HCT116 (cell line): ENCODE measurements around the gene HYI. TPM values are rescaled to one million over a fixed set of nuclear protein-coding genes. Genes with fewer than 3 reads are reported as not detected.

Experiments
- ATAC-seq: fragments of 200-7000 bp; cut with Tn5 transposase; 2 replicates; pipeline ENCODE4 v1.9.1; 2020; ENCODE audit warnings: mild to moderate bottlenecking, moderate library complexity
- BruUV-seq: library from RNA; stranded (reverse); fragments of 400-500 nt; replicated peaks from 2 replicates; lab custom pipeline; 2021; lab: Mats Ljungman, UMichigan
- CTCF ChIA-PET: fragments of 300-600 bp; sonication (Branson Sonifier 250); formaldehyde crosslinking; loops from one replicate; lab custom pipeline; 2021; ENCODE audit warnings: antibody characterized with exemption; lab: Charles Lee
- POLR2A ChIA-PET: fragments of 300-600, 350-600 bp; sonication (Branson Sonifier 250); formaldehyde crosslinking; loops from one replicate; lab custom pipeline; 2021; ENCODE audit warnings: antibody characterized with exemption; lab: Charles Lee
- RAD21 ChIA-PET, 2 experiments: fragments of 300-600 bp; sonication (Branson Sonifier 250); formaldehyde crosslinking; loops; one replicate each; lab custom pipeline; 2023; ENCODE audit warnings: low total read pairs in 2 of 2; ENCODE audit not compliant: uncharacterized antibody in 2 of 2, unreplicated experiment in 2 of 2, low non-redundant PET in 1 of 2; lab: Charles Lee
- DNase-seq: peaks from one replicate; pipeline ENCODE4 v3.0.0-alpha.2; 2010; ENCODE audit warnings: low read depth, low spot score
- H2AFZ ChIP-seq: fragments of 200-600 bp; shearing (Covaris generic), sonication (generic); 2 replicates; pipeline ENCODE4 v1.6.1; 2017; ENCODE audit warnings: low read depth, mixed run types, mixed read lengths, antibody characterized with exemption, low read length; ENCODE audit not compliant: poor library complexity, severe bottlenecking
- H3K27ac ChIP-seq: 2 replicates; pipeline ENCODE4 v1.5.1; 2012; ENCODE audit warnings: low read depth, low read length
- H3K27me3 ChIP-seq: fragments of 200-600 bp; sonication (generic); 2 replicates; pipeline ENCODE4 v1.6.1; 2016; ENCODE audit warnings: mixed run types, low read length, mixed read lengths; ENCODE audit not compliant: insufficient read depth
- H3K36me3 ChIP-seq, 2 experiments: fragments of 200-500 bp in 1 of 2; fragments of 200-600 bp in 1 of 2; sonication (Bioruptor generic) in 1 of 2; sonication (generic) in 1 of 2; 2 replicates each; pipeline versions ENCODE4 v1.5.1 to v1.6.1; 2014 to 2016; ENCODE audit warnings: low read length in 2 of 2, inconsistent platforms in 1 of 2, mixed read lengths in 1 of 2, mixed run types in 1 of 2; ENCODE audit not compliant: insufficient read depth in 2 of 2, control insufficient read depth in 1 of 2
- H3K4me1 ChIP-seq, 2 experiments: fragments of 200-600 bp in 1 of 2; sonication (generic) in 1 of 2; 2 replicates each; pipeline versions ENCODE4 v1.5.1 to v1.6.1; 2012 to 2017; ENCODE audit warnings: low read length in 2 of 2, inconsistent platforms in 1 of 2, mild to moderate bottlenecking in 1 of 2, mixed read lengths in 1 of 2, mixed run types in 1 of 2, moderate library complexity in 1 of 2; ENCODE audit not compliant: insufficient read depth in 2 of 2, control insufficient read depth in 1 of 2
- H3K4me2 ChIP-seq: fragments of 200-600 bp; sonication (generic); 2 replicates; pipeline ENCODE4 v1.6.1; 2017; ENCODE audit warnings: mixed run types, low read length, mixed read lengths
- H3K4me3 ChIP-seq, 2 experiments: fragments of 200-600 bp in 1 of 2; sonication (generic) in 1 of 2; replicated peaks in 1 of 2; 2 replicates each; pipeline ENCODE4 v1.5.1; 2011 to 2016; ENCODE audit warnings: low read length in 2 of 2, control low read depth in 1 of 2, low read depth in 1 of 2, mild to moderate bottlenecking in 1 of 2, mixed read lengths in 1 of 2, mixed run types in 1 of 2
- H3K79me2 ChIP-seq: fragments of 200-600 bp; sonication (generic); 2 replicates; pipeline ENCODE4 v1.6.1; 2017; ENCODE audit warnings: mild to moderate bottlenecking, mixed run types, low read length, moderate library complexity, mixed read lengths; ENCODE audit not compliant: insufficient read depth
- H3K9ac ChIP-seq: fragments of 200-600 bp; sonication (generic); 2 replicates; pipeline ENCODE4 v1.6.1; 2016; ENCODE audit warnings: low read length, mixed read lengths
- H3K9me2 ChIP-seq: fragments of 200-600 bp; sonication (generic), shearing (Covaris generic); 2 replicates; pipeline ENCODE4 v1.6.1; 2017; ENCODE audit warnings: mixed run types, mild to moderate bottlenecking, moderate library complexity; ENCODE audit not compliant: insufficient read depth
- H3K9me3 ChIP-seq, 2 experiments: fragments of 200-500 bp in 1 of 2; fragments of 200-600 bp in 1 of 2; sonication (Bioruptor generic) in 1 of 2; sonication (generic) in 1 of 2; 2 replicates each; pipeline ENCODE4 v1.6.1; 2014 to 2017; ENCODE audit warnings: low read length in 2 of 2, mixed read lengths in 2 of 2, inconsistent platforms in 1 of 2, low read depth in 1 of 2, mild to moderate bottlenecking in 1 of 2, mixed run types in 1 of 2, moderate library complexity in 1 of 2; ENCODE audit not compliant: control insufficient read depth in 1 of 2, insufficient read depth in 1 of 2
- H4K20me1 ChIP-seq: fragments of 200-600 bp; sonication (generic), shearing (Covaris generic); 2 replicates; pipeline ENCODE4 v1.6.1; 2017; ENCODE audit warnings: mixed run types, mild to moderate bottlenecking, moderate library complexity; ENCODE audit not compliant: insufficient read depth
- EGR1 ChIP-seq: IDR thresholded peaks from 2 replicates; pipeline ENCODE4 v1.6.1; 2012; ENCODE audit warnings: low read depth
- EZH2phosphoT487 ChIP-seq: fragments of 200-600 bp; IDR thresholded peaks from 2 replicates; pipeline ENCODE4 v1.6.1; 2018; ENCODE audit warnings: antibody characterized with exemption, borderline replicate concordance
- intact Hi-C: fragments of 100-400 bp; cut with micrococcal nuclease; formaldehyde crosslinking; loops from 2 replicates; pipeline ENCODE4 v1.10.0; 2022
- total RNA-seq: library from RNA; stranded (reverse); gene quantifications from one replicate; pipeline ENCODE4 v1.2.1, GENCODE V29; 2021; ENCODE audit not compliant: unreplicated experiment
- TF ChIP-seq, protein P1 (sequence below), 3 experiments: fragments of 200-600 bp in 1 of 3; sonication (generic) in 1 of 3; IDR thresholded peaks in 2 of 3; conservative IDR thresholded peaks in 1 of 3; 2 replicates each; pipeline ENCODE4 v1.5.1; 2012 to 2017; ENCODE audit warnings: low read depth in 2 of 3, low read length in 2 of 3, antibody characterized with exemption in 1 of 3, borderline replicate concordance in 1 of 3, control low read depth in 1 of 3, mild to moderate bottlenecking in 1 of 3, mixed read lengths in 1 of 3, mixed run types in 1 of 3, moderate library complexity in 1 of 3; ENCODE audit not compliant: insufficient read depth in 1 of 3
- TF ChIP-seq, protein P2 (sequence below): IDR thresholded peaks from 2 replicates; pipeline ENCODE4 v1.6.1; 2012

HYI gene
- total RNA-seq, 1 experiment from 2014 or later = 13.9 TPM

DNA sequence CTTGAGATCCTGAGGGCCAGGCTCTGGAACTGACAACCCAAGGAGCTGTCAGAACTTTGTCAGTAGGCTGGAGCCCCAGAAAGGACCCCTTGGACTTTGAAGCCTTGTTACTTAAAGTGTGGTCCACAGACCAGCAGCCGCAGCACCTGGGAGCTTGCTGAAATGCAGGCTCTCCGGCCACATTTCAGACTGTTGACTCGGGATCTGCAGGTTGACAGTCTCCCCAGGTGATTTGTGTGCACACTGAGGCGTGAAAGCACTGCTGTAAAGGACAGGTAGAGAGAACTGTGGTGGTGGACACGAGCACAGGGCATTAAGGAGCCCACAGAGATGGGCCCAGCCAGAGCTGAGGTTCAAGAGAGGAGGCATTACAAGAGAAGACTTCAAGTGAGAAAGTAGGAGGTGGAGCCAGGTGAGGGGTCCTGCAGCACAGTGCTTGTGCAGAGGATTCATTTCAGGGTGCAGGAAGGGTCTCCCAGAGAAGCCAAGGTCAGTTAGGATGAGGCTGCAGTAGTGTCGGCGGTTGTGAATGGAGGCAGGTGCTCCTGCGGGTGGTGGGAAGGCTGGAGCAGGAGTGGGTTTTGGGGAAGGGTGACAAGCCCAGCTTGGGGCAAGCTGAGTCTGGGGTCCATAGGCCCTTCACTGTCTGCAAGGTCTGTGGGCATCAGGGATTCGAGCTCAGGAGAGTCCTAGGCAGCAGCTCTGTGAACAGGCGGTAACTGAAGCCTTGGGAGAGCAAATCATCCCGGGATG is 4.6 kb downstream of the HYI start:
- CTCF ChIA-PET = no interaction called here
- RAD21 ChIA-PET = interaction anchor here in 1 of 2 experiments (0.6 kb wide), 1 partner anchor 32 kb away, joined by 3 read pairs; no protein-coding TSS in a partner anchor

More for the DNA sequence above, 4.6 kb downstream of the HYI start:
- ATAC-seq (no peak), DNase-seq (no peak)
- Histone ChIP-seq H3K9ac (no peak overlapping the region), H3K27ac (no peak overlapping the region), H4K20me1 (no peaks in the 10 kb centered on the region), H3K79me2 (no peaks in the 10 kb centered on the region), H2AFZ (no peak overlapping the region), H3K4me3 (no peak overlapping the region), H3K36me3 (peaks cover 0 to 15% of the 10 kb centered on the region in 2 experiments; a peak in 2 of 4 replicates), H3K4me1 (peaks cover 11 to 22% of the 10 kb centered on the region in 2 experiments), H3K9me2 (no peaks in the 10 kb centered on the region), H3K4me2 (no peak overlapping the region), H3K9me3 (no peaks in the 10 kb centered on the region), H3K27me3 (no peaks in the 10 kb centered on the region)
- TF ChIP-seq, protein P1, sequence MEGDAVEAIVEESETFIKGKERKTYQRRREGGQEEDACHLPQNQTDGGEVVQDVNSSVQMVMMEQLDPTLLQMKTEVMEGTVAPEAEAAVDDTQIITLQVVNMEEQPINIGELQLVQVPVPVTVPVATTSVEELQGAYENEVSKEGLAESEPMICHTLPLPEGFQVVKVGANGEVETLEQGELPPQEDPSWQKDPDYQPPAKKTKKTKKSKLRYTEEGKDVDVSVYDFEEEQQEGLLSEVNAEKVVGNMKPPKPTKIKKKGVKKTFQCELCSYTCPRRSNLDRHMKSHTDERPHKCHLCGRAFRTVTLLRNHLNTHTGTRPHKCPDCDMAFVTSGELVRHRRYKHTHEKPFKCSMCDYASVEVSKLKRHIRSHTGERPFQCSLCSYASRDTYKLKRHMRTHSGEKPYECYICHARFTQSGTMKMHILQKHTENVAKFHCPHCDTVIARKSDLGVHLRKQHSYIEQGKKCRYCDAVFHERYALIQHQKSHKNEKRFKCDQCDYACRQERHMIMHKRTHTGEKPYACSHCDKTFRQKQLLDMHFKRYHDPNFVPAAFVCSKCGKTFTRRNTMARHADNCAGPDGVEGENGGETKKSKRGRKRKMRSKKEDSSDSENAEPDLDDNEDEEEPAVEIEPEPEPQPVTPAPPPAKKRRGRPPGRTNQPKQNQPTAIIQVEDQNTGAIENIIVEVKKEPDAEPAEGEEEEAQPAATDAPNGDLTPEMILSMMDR (IDR thresholded peaks at IDR 0.05 in 2 of 3, conservative IDR thresholded peaks at IDR 0.05 in 1 of 3; ENCODE audit: borderline replicate concordance in 1 of 3, insufficient read depth in 1 of 3, low read depth in 2 of 3, low read length in 2 of 3) = no peak
- TF ChIP-seq, protein P2, sequence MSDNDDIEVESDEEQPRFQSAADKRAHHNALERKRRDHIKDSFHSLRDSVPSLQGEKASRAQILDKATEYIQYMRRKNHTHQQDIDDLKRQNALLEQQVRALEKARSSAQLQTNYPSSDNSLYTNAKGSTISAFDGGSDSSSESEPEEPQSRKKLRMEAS = no peak
- TF ChIP-seq EZH2phosphoT487 (no peak), EGR1 (no peak)
- BruUV-seq = no TSS peak
- intact Hi-C loops = no loop called here
- POLR2A ChIA-PET = no interaction called here
